Dermis microvascular lymphatic vessel endothelial cell (primary cell): ENCODE data around the gene USP43. TPM values are rescaled to one million over a fixed set of nuclear protein-coding genes. Genes with fewer than 3 reads are reported as not detected.
"Not testable (repeated sequence)": the region's sequence is repeated elsewhere in the genome, so short reads cannot be mapped to it uniquely, and the experiment has no call there.

ENCODE experiments used
- DNase-seq, 2 donors: peaks; one replicate each; pipeline versions ENCODE4 v3.0.0 to v3.0.0-alpha.2; 2010; ENCODE audit warnings: low read depth in 2 of 2
- total RNA-seq: library from RNA; depleted of rRNA; stranded (reverse); fragments of >200 nt; gene quantifications from 2 replicates; pipeline ENCODE4 v1.2.1, GENCODE V29; 2014

USP43 gene, protein sequence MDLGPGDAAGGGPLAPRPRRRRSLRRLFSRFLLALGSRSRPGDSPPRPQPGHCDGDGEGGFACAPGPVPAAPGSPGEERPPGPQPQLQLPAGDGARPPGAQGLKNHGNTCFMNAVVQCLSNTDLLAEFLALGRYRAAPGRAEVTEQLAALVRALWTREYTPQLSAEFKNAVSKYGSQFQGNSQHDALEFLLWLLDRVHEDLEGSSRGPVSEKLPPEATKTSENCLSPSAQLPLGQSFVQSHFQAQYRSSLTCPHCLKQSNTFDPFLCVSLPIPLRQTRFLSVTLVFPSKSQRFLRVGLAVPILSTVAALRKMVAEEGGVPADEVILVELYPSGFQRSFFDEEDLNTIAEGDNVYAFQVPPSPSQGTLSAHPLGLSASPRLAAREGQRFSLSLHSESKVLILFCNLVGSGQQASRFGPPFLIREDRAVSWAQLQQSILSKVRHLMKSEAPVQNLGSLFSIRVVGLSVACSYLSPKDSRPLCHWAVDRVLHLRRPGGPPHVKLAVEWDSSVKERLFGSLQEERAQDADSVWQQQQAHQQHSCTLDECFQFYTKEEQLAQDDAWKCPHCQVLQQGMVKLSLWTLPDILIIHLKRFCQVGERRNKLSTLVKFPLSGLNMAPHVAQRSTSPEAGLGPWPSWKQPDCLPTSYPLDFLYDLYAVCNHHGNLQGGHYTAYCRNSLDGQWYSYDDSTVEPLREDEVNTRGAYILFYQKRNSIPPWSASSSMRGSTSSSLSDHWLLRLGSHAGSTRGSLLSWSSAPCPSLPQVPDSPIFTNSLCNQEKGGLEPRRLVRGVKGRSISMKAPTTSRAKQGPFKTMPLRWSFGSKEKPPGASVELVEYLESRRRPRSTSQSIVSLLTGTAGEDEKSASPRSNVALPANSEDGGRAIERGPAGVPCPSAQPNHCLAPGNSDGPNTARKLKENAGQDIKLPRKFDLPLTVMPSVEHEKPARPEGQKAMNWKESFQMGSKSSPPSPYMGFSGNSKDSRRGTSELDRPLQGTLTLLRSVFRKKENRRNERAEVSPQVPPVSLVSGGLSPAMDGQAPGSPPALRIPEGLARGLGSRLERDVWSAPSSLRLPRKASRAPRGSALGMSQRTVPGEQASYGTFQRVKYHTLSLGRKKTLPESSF
- 0.13 TPM in 2 replicates for total RNA-seq

DNA sequence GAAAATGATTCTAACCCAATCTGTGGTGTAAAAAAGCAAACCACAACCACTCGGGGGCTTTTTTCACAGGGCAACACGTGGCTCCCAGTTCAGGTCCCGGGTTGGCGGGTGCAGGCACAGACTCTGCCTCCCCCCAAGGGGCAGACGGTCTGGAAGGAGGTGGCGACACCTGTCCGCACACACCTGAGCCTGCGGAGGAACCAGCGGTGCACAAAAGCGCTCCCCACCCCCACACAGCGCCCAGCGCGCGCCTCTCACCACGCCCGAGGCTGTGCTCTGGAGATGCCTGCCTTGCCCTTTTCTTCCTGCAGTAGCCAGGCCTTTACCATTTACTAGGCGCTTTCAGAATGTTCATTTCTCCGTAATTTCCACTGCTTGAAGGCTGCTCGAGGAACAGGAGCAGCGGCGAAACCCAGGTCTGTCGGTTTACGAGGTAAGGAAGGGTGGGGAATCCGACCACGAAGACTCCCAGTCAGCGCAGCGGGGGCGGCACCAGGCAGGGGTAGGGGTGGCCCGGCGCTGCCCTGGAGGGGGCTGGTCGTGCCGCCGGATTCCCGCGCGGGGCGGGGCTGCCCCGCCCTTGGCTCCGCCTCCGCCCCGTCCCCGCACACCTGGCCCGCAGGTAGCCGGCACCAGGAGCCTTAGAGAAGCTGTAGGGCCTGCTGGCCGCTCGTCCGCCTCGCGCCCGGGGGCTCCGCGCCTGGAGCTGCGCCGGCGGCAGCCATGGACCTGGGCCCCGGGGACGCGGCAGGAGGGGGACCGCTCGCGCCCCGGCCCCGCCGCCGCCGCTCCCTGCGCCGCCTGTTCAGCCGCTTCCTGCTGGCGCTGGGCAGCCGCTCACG, at the start of gene USP43:
Gene USP43 (plus strand): TSS at position 608 of the 842 bp plus-strand sequence. CDS start 116 bp downstream, at position 724.
- no peak for DNase-seq

DNA sequence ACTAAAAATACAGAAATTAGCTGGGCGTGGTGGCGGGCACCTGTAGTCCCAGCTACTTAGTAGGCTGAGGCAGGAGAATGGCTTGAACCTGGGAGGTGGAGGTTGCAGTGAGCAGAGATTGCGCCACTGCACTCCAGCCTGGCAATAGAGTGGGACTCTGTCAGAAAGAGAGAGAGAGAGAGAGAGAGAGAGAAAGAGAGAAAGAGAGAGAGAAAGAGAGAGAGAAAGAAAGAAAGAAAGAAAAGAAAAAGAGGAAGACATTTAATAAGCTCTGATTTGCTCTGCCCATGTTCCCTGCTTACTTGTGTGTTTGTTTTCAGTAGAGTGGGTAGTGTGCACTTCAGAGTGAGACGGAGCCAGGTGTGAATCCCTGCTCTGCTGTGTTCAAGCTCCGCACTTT, 47.7 kb upstream of the USP43 start:
- not testable (repeated sequence) for DNase-seq

DNA sequence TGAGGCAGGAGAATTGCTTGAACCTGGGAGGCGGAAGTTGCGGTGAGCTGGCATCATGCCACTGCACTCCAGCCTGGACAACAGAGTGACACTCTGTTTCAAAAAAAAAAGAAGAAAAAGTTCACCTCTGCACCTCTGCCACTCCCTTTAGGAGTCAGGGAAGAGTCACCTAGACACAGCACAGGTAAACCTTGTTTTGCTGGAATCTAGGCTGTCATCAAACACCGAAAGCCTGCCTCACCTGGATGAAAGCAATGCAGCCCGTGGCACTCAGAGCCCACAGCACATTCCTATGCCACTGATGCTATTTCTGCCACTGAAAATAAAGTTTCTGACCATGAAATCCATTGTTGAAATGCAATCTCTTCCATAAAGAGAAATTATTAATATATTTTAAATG, 46.7 kb upstream of the USP43 start:
- no peak for DNase-seq

DNA sequence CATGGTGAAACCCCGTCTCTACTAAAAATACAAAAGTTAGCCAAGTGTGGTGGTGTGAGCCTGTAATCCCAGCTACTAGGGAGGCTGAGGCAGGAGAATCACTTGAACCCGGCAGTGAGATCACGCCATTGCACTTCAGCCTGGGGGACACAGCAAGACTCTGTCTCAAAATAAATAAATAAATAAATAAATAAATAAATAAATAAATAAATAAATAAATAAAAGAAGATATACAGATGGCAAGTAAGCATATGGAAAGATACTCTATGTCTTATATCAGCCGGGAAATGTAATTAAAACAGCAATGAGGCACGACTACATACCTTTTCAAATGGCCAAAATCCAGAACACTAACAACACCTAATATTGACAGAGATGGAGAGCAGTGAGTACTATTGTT, 40.7 kb upstream of the USP43 start:
- DNase-seq = not testable (repeated sequence)

DNA sequence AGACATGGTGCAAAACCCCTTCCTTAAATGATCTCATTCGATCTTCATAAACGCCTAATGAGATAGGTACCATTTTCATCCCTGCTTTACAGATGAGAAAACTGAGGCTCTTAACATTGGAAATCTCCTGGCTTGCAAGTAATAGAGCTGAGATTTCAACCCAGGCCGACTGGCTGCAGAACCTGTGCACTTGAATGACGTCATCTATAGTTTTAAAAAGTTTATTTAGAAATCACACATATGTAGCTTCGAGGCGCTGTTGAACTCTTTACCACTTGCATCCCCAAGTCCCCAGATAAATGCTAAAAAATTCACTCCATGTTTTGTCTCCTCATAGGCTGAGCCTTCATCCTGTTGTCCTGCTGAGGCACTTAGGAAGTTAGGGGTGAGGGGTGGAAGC, 38.9 kb upstream of the USP43 start:
- DNase-seq = no peak

DNA sequence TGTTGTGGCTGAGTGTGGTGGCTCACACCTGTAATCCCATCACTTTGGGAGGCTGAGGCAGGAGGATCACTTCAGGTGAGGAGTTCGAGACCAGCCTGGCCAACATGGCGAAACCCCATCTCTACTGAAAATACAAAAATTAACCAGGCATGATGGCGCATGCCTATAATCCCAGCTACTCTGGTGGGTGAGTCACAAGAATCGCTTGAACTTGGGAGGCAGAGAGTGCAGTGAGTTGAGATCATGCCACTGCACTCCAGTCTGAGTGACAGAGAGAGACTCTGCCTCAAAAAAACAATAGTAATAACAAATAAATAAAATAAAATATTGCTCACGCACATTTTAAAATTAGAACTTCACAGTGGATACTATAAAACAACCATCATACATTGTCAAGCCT, 38.3 kb upstream of the USP43 start:
- DNase-seq = not testable (repeated sequence)

DNA sequence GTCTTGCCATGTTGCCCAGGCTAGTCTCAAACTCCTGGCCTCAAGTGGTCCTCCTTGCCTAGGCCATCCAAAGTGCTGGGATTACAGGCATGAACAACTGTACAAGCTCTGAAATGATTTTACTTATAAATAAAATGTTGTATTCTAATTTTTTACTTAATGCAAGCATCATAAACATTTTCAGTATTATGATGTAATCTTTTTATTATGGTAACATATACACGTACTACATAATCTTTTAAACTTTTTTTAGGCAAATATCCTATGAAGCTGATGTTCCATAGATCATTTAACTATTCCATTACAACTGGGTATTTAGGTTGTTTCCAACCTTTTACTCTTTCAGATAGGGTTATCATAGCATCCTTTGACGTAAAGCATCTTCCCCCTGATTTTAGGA, 33.8 kb upstream of the USP43 start:
- DNase-seq = no peak

DNA sequence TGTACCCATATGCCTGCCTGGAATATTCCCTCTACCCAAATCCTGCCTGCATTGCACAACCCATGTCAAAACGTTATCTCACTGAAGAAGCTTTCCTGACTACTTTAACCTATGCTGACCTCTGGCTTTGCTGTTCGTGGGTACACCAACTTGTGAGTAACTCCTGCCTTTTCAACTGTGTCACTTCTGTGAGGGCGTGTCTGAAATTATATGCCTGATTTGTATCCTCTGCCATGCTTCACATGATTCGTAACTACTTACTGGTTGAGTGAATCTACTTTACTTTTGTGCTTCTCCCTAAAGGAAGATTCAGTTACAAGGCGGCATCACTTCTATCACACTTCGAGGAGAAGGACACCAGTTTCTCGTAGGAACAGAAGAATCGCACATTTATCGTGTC, 33.3 kb upstream of the USP43 start:
- no peak for DNase-seq

DNA sequence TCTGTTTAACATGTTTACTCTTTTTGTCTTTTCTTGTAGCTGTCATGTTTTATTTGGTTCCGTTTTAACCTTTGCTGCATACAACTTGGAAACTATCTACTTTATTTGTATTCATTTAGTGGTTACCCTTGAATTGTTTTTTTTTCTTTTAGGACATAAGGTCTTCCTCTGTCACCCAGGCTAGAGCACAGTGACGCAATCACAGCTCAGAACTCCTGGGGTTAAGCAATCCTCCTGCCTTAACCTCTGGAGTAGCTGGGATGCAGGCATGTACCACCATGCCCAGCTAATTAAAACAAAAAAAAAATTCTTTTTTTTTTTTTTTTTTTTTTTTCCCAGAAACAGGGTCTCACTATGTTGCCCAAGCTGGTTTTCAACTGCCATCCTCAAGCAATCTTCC, 29.8 kb upstream of the USP43 start:
- no peak for DNase-seq

DNA sequence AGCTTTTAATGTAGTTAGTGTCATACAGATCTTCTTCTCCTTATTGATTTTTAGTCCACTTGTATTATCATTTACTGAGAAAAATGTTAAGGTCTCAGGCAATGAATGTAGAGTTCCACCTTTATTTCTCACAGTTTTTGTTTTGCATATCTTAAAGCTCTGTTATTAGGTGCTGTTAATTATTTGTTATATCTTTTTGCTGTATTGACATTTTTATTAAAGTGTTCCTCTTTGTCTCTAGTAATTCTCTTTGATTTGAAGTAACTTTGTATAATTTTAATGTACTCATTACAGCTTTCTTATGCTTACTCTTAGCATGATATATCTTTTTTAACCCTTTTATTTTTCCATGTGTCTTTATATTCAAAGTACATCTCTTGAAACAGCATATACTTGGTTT, 22.4 kb upstream of the USP43 start:
- no peak for DNase-seq

DNA sequence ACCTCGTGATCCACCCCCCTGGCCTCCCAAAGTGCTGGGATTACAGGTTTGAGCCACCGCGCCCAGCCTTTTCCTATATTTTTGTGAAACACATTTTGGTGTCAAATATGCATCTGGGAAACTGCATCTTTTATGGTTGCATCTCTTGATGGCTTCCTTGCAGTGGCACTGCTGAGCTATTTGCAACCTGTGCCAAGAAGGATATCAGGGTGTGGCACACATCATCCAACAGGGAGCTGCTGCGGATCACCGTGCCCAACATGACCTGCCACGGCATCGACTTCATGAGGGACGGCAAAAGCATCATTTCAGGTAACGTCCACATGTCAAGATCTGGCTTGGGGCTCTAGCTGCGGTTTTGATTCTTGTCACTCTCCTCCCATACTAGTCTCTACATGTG, 16.8 kb upstream of the USP43 start:
- DNase-seq = no peak

DNA sequence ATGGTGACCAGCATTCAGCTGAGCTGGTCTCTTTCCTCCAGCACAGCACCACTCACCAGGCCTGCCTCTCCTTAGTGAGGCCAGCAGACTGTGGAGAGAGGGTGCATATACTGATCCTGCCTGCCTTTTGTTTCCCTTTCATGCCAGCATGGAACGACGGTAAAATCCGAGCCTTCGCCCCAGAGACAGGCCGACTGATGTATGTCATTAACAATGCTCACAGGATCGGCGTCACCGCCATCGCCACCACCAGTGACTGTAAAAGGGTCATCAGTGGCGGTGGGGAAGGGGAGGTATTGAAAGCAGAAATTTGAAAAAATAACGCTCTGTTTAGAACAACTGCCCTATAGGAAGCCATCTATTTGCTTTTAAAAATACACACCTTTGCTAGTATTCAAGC, 12.6 kb upstream of the USP43 start:
- DNase-seq = no peak

DNA sequence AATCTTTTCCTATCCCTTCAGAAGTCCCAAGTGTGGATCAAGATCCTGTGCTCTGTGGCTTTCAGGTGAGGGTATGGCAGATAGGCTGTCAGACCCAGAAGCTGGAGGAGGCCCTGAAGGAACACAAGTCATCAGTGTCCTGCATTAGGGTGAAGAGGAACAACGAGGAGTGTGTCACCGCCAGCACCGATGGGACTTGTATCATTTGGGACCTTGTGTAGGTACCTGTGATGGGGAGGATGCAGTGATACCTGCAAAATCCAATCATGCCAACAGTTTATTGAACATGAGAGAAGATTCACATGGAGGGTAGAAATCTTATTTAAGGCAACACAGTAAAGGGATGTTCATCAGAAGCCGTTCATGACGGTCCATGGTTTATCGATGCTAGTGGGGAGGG, 10.0 kb upstream of the USP43 start:
- DNase-seq = no peak

DNA sequence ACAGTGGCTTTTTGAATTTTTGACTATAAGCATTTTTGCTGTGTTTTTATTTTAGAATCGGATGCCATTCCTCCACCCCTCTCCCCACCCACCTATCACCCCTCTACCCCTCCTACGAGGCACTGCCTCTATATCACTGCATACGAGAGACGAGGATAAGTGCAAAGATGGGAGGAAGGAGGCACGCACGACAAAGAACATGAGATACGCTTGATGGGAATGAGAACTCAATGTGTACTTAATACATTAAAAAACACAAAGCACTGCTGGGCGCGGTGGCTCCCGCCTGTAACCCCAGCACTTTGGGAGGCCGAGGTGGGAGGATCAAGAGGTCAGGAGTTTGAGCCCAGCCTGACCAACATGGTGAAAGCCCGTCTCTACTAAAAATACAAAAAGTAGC, 8.8 kb upstream of the USP43 start:
- DNase-seq = no peak

DNA sequence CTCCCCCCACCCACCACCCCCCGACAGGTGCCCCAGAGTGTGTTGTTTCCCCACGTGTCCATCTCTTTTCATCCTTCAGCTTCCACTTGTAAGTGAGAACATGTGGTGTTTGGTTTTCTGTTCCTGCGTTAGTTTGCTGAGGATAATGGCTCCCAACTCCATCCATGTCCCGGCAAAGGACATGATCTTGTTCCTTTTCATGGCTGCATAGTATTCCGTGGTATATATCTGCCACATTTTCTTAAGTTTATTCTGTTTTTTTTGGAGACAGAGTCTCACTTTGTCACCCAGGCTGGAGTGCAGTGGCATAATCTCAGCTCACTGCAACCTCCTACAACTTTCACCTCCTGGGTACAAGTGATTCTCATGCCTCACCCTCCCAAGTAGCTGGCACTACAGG, 4.9 kb upstream of the USP43 start:
- DNase-seq = not testable (repeated sequence)

DNA sequence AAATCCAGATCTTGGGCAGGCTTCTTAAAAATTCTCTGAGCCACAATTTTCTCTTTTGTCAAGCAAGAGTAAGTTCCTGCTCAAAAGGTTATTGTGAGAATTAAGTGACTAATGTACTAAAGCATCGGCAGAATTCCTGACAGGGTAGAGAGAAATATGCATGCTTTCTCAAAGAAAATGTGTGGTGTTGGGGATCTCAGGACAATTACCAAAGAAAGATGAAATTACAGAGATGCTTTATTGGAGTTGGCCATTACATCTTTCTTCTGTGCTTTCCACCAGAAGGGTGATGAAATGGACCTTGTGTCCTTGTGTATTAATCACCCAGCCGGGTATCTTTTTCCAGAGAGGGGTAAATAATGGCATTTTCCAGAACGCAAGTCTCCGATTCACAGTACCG, 1.7 kb upstream of the USP43 start:
- DNase-seq = no peak

DNA sequence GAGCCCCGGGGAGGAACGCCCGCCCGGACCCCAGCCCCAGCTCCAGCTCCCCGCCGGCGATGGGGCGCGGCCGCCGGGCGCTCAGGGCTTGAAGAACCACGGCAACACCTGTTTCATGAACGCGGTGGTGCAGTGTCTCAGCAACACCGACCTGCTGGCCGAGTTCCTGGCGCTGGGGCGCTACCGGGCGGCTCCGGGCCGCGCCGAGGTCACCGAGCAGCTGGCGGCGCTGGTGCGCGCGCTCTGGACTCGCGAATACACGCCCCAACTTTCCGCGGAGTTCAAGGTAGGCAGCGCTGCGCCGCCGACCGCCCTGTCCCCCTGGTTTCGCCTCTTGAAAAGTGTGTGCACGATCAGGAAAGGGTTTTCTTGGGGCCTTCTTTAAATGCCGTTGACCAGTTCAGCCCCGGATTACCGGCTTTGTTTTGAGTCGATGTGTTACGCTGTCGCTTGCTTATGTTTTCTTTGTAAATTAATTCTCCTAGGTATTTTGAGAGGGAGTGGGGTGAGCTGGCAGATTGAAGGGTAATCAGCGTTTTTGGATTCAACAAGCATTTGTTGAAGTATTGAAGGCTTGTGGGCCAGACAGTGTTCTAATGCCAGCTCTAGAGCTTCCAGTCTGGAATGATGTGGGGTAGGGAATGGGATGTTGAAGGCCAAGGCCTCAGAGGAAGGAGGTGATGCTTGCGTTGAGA, 681 bp downstream of the USP43 start:
- DNase-seq = peak in 1 of 2 donors; percentile 7

DNA sequence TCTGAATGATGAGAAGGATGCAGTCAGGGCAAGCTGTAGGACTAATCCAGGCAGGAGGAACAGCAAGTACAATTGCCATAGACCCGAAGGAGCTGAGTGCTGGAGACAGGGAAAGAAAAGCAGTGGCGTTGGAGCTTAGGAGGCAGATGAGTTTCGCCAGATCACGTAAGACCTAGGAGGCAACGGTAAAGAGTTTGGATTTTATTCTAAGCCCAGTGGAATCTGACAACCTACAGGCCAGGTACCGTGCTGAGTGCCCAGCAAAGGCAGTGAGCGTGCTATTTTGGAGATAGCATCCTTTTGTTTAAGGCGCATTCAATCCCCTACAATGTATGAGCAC, 1.2 kb downstream of the USP43 start:
- DNase-seq = no peak

DNA sequence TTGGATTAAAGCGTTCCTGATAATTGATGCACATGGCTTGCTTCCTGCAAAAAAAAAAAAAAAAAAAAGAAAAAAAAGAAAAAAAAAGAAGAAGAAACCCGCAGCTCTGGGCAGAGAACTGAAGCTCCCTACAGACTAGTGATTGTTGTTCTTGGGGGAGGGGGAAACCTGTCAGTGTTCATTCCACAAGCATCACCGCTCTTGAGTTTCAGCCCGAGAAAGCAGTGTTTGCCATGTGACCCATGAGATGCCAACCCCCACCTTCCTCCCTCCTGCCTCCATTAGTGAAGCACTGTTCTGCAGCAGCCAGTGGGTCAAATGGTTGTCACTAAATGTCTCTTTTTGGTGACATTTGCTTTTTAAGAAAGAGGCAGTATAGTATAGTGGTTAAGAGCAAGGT, 1.7 kb downstream of the USP43 start:
- DNase-seq = no peak

DNA sequence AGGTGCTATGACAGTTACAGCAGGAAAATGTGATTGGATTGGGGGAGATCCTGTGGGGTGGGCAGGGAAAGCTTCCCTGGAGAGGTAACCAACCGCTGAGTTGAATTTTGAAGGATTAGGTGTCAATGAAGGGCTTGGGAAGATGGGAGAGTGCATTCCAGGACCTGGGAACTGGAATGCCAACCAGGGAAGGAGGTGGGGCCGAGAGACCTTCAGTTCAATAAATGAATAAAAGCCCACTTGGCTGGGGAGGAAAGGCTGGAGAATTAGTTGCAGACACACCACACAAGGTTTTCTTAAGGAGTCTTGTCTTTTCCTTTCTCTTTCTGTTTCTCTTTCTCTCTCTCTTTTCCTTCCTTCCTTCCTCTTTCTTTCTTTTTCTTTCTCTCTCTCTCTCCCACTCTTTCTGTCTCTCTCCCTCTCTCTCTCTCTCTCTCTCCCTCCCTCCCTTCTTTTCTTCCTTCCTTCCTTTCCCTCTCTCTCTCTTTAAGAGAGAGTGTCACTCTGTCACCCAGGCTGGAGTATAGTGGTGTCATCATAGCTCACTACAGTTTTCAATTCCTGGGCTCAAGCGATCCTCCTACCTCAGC, 3.3 kb downstream of the USP43 start:
- DNase-seq = no peak
